NCI-H748 treated with DMSO at 0.1 percent for 48 hours (cell line): Measurements from ENCODE around the gene CPNE9.
A peak's percentile ranks its signal among the peaks of the same experiment; 100 is the strongest.
"Not testable (repeated sequence)": the region's sequence is repeated elsewhere in the genome, so short reads cannot be mapped to it uniquely, and the experiment has no call there.

Source experiments
- DNase-seq: peaks from one replicate; lab custom pipeline; 2025; lab: John Stamatoyannopoulos, UW

CPNE9 gene

GRCh38 chr3:9746330-9746729 lies 42.7 kb downstream of the CPNE9 start:
- DNase-seq, result no peak

GRCh38 chr3:9747267-9747666 lies 43.6 kb downstream of the CPNE9 start:
- DNase-seq, result no peak

- no peak for DNase-seq
Observed at GRCh38 chr3:9748031-9748430, 44.4 kb downstream of the CPNE9 start.

- no peak for DNase-seq
Observed at GRCh38 chr3:9749296-9749644, 45.6 kb downstream of the CPNE9 start.

GRCh38 chr3:9749645-9750555 lies 46.3 kb downstream of the CPNE9 start, which contains the start of gene OGG1:
OGG1 (plus strand) TSS chr3:9749952; CDS start chr3:9750287, 335 bp downstream.
- DNase-seq, result peak; percentile 78

GRCh38 chr3:9750556-9751411 lies 47.2 kb downstream of the CPNE9 start:
- DNase-seq, result no peak

- DNase-seq, result no peak
Observed at GRCh38 chr3:9754678-9755077, 51.0 kb downstream of the CPNE9 start.

GRCh38 chr3:9757427-9757826 lies 53.8 kb downstream of the CPNE9 start:
- no peak for DNase-seq

- DNase-seq, result no peak
Observed at GRCh38 chr3:9760779-9761505, 57.3 kb downstream of the CPNE9 start.

- DNase-seq, result no peak
Observed at GRCh38 chr3:9761919-9762318, 58.3 kb downstream of the CPNE9 start.

GRCh38 chr3:9762871-9763270 lies 59.2 kb downstream of the CPNE9 start:
- no peak for DNase-seq

- no peak for DNase-seq
Observed at GRCh38 chr3:9765865-9766264, 62.2 kb downstream of the CPNE9 start.

GRCh38 chr3:9767418-9767817 lies 63.8 kb downstream of the CPNE9 start:
- no peak for DNase-seq

GRCh38 chr3:9768141-9768775 lies 64.6 kb downstream of the CPNE9 start:
- DNase-seq, result no peak

GRCh38 chr3:9769012-9769411 lies 65.4 kb downstream of the CPNE9 start:
- DNase-seq, result no peak

- no peak for DNase-seq
Observed at GRCh38 chr3:9769426-9770275, 66.0 kb downstream of the CPNE9 start, which contains the start of gene CAMK1. CAMK1 (minus strand) TSS chr3:9769947; CDS start chr3:9767749, 2,198 bp downstream.

- DNase-seq, result no peak
Observed at GRCh38 chr3:9770276-9770812, 66.7 kb downstream of the CPNE9 start.

GRCh38 chr3:9771007-9771406 lies 67.4 kb downstream of the CPNE9 start:
- DNase-seq, result not testable (repeated sequence)

- DNase-seq, result no peak
Observed at GRCh38 chr3:9776896-9777693, 73.5 kb downstream of the CPNE9 start.

GRCh38 chr3:9777694-9778021 lies 74.0 kb downstream of the CPNE9 start:
- no peak for DNase-seq
